ENCODE results near the gene GTF2H1. TPM values are rescaled to one million over a fixed set of nuclear protein-coding genes. Genes with fewer than 3 reads are reported as not detected.
"Not testable (repeated sequence)": the region's sequence is repeated elsewhere in the genome, so short reads cannot be mapped to it uniquely, and the experiment has no call there.

GTF2H1 gene
- total RNA-seq, 2 donors from 2014 or later, result 23.5 to 26.2 TPM

DNA sequence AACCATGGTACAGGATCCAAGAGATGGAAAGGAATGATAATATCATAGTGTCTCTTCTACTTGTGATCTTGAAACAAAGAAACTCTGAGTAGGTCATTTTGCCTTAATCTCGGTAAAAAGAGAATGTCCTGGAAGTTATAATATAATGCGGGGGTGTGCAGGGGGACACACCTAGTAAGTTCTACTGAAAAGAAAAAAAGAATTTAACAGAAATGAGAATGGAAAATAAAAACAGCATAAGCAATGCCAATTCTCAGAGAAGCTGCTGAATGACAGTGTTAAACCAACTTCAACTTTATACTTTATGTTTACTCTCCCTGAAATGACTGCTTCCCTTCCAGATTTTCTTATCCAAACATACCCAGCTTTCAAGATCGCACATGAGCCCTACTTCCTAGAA lies 2.5 kb upstream of the GTF2H1 start:
- intact Hi-C loops (cut with DNase I), result loop anchor here (5.0 to 10.0 kb wide), 3 partner anchors 77 to 205 kb away; partner anchors contain the start of gene TSG101
- H3K27ac ChIP-seq, result no peak overlapping the region

DNA sequence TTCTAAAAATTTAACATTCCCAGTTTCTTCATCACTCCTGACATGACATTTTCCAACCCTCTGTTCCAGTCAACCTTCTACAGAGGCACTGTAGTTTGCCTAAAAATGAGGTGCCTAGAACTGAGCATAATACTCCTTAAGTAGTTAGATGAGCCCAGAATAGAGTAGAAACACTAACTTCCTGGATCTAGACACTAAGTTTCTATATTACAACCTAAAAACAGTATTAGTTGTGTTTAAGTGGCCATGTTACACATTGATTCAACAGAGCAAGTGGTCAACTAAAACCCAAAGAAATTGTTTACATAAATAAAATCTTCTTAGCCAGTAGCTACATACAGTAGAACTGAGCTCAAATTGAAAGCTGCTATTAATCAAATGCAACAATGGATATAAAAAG lies 1.8 kb upstream of the GTF2H1 start:
- intact Hi-C loops (cut with DNase I), result loop anchor here (5.0 to 10.0 kb wide), 3 partner anchors 77 to 204 kb away; partner anchors contain the start of gene TSG101
- H3K27ac ChIP-seq, result no peak overlapping the region

More for the DNA sequence above, 2.5 kb upstream of the GTF2H1 start:
- no peak overlapping the region for H3K4me3 ChIP-seq
- no peak for DNase-seq
- peaks cover 21% of the 10 kb centered on the region for H3K4me1 ChIP-seq
- H3K27me3 ChIP-seq, result no peaks in the 10 kb centered on the region
- no peaks in the 10 kb centered on the region for H3K9me3 ChIP-seq
- H3K9ac ChIP-seq (ENCODE audit: low read depth in 2 of 2, low read length in 2 of 2), result no peak overlapping the region
- H3K36me3 ChIP-seq, result no peaks in the 10 kb centered on the region
- TF ChIP-seq, protein P1, sequence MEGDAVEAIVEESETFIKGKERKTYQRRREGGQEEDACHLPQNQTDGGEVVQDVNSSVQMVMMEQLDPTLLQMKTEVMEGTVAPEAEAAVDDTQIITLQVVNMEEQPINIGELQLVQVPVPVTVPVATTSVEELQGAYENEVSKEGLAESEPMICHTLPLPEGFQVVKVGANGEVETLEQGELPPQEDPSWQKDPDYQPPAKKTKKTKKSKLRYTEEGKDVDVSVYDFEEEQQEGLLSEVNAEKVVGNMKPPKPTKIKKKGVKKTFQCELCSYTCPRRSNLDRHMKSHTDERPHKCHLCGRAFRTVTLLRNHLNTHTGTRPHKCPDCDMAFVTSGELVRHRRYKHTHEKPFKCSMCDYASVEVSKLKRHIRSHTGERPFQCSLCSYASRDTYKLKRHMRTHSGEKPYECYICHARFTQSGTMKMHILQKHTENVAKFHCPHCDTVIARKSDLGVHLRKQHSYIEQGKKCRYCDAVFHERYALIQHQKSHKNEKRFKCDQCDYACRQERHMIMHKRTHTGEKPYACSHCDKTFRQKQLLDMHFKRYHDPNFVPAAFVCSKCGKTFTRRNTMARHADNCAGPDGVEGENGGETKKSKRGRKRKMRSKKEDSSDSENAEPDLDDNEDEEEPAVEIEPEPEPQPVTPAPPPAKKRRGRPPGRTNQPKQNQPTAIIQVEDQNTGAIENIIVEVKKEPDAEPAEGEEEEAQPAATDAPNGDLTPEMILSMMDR (IDR thresholded peaks at IDR 0.05), result no peak

DNA sequence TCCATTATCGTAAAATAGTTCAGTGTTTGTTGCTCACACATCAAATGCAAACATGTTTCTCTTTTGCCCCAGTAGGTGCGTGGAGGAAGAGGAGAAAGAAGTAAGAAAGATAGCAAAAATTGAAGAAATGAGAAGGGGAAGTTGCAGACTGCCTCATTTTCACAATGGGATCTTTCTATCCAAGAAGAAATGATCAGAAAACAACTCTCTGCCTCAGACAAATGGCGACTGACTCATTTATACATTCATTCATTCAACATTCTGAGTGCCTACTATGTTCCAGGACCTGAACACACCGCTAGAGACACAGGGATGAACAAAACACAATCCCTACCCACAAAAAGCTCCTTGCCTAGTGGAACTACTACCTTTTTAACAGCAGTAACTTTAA lies 794 bp upstream of the GTF2H1 start:
- TF ChIP-seq, protein P1 (IDR thresholded peaks at IDR 0.05), result no peak
- H3K27ac ChIP-seq, result peak overlapping the region; percentile 89
- peak overlapping the region; percentile 70 for H3K4me3 ChIP-seq
- H3K9me3 ChIP-seq, result no peaks in the 10 kb centered on the region
- H3K9ac ChIP-seq (ENCODE audit: low read depth in 2 of 2, low read length in 2 of 2), result peak overlapping the region; percentile 78 to 91
- intact Hi-C loops (cut with DNase I), result loop anchor here (5.0 to 10.0 kb wide), 3 partner anchors 76 to 203 kb away; partner anchors contain the start of gene TSG101
- H3K27me3 ChIP-seq, result no peaks in the 10 kb centered on the region
- no peak for DNase-seq
- H3K4me1 ChIP-seq, result peaks cover 26% of the 10 kb centered on the region
- no peaks in the 10 kb centered on the region for H3K36me3 ChIP-seq

More for the DNA sequence above, 1.8 kb upstream of the GTF2H1 start:
- H3K9ac ChIP-seq (ENCODE audit: low read depth in 2 of 2, low read length in 2 of 2), result peak overlapping the region in 1 of 2 donors; percentile 9
- no peak for DNase-seq
- no peaks in the 10 kb centered on the region for H3K36me3 ChIP-seq
- H3K4me1 ChIP-seq, result peaks cover 26% of the 10 kb centered on the region
- TF ChIP-seq, protein P1 (IDR thresholded peaks at IDR 0.05), result no peak
- no peak overlapping the region for H3K4me3 ChIP-seq
- no peaks in the 10 kb centered on the region for H3K27me3 ChIP-seq
- H3K9me3 ChIP-seq, result no peaks in the 10 kb centered on the region

DNA sequence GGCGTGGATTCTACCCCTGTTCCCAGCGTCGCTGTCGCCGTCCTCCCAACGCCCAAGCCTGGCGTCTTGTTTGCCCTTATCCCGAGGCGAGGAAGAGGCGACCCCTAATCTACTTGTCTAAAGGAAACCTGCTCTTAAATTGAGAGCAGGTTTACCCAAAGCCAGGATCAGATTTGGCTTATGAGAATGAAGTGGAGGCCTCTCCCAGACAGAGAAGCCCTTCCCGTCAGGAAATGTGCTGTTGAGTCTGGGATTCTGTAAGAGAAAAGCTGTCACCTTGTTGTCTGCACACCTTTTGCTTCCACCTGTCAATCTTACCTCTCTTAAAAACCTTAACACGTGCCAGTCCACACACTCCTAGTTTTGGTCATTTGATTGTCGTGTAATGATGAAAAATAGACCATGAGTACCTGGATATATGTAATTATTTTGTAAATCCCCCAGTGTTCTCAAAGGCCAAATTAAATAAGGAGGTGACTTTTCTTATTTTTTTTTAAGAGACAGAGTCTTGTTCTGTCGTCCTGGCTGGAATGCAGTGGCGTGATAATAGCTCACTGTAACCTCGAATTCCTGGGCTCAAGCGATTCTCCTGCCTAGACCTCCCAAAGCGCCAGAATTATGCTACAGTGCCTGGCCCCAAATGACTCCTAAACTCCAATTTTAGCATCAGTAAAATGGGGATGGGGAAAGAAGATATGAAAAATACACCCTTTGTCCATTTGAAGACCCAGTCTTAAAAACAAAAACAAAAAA lies 627 bp downstream of the GTF2H1 start:
- Histone ChIP-seq H3K36me3 (no peaks in the 10 kb centered on the region), H3K27me3 (no peaks in the 10 kb centered on the region), H3K9me3 (no peaks in the 10 kb centered on the region), H3K9ac (ENCODE audit: low read depth in 2 of 2, low read length in 2 of 2) (peak overlapping the region; percentile 78 to 82), H3K27ac (peak overlapping the region; percentile 89), H3K4me3 (peak overlapping the region; percentile 70), H3K4me1 (peaks cover 26% of the 10 kb centered on the region)
- no peak for DNase-seq
- TF ChIP-seq, protein P1 (IDR thresholded peaks at IDR 0.05), result no peak
- intact Hi-C loops (cut with DNase I), result loop anchor here (5.0 to 10.0 kb wide), 3 partner anchors 74 to 202 kb away; partner anchors contain the start of gene TSG101

DNA sequence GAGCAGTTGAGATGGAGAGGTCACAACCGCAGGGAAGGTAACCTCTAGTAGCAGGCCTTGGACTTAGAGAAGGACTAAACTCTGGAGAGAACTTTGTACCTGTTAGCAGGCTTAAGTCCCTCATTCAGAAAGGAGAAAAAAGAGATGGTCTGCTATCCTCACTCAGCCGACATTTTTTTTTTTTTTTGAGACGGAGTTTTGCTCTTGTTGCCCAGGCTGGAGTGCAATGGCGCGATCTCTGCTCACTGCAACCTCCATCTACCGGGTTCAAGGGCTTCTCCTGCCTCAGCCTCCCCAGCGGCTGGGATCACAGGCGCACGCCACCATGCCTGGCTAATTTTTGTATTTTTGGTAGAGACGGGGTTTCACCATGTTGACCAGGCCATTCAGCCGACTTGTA lies 1.5 kb downstream of the GTF2H1 start:
- H3K36me3 ChIP-seq; H3K27me3 ChIP-seq; H3K27ac ChIP-seq; H3K9me3 ChIP-seq; H3K9ac ChIP-seq (ENCODE audit: low read depth in 2 of 2, low read length in 2 of 2); DNase-seq; H3K4me3 ChIP-seq: not testable (repeated sequence)
- H3K4me1 ChIP-seq, result peaks cover 26% of the 10 kb centered on the region
- intact Hi-C loops (cut with DNase I), result loop anchor here (5.0 to 10.0 kb wide), 3 partner anchors 73 to 201 kb away; partner anchors contain the start of gene TSG101

DNA sequence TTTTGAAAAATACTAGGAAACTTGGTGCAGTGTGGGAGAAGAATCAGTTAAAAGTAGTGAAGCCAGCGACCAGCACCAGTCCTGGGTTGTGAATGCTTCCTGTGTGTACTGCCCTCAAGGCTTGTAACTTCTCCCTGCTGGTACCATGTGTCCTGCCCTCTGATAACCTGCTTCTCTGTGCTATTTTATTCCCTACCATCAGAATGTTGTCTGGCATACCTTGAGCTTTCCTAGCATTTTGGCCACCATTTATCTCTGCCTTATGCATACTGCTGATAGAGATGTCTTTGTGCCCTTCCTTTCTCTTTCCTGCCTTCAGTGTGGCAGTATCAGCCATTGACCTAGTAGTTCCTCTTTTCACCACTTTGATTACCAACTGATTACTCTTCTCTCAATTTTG lies 2.0 kb downstream of the GTF2H1 start:
- DNase-seq, result no peak
- H3K4me3 ChIP-seq, result no peak overlapping the region
- H3K27ac ChIP-seq, result no peak overlapping the region
- peaks cover 26% of the 10 kb centered on the region for H3K4me1 ChIP-seq
- H3K36me3 ChIP-seq, result no peaks in the 10 kb centered on the region
- TF ChIP-seq, protein P1 (IDR thresholded peaks at IDR 0.05), result no peak
- intact Hi-C loops (cut with DNase I), result loop anchor here (5.0 to 10.0 kb wide), 3 partner anchors 73 to 200 kb away; partner anchors contain the start of gene TSG101
- no peaks in the 10 kb centered on the region for H3K27me3 ChIP-seq
- H3K9me3 ChIP-seq, result no peaks in the 10 kb centered on the region
- H3K9ac ChIP-seq (ENCODE audit: low read depth in 2 of 2, low read length in 2 of 2), result peak overlapping the region in 1 of 2 donors; percentile 52

Data from colonic mucosa (tissue), 4 donors.